GM12878 (cell line): ENCODE measurements around the gene EEFSEC. TPM values are rescaled to one million over a fixed set of nuclear protein-coding genes. Genes with fewer than 3 reads are reported as not detected.

ENCODE experiments used
- ATAC-seq: fragments of 200-7000 bp; cut with Tn5 transposase; 3 replicates; pipeline ENCODE4 v1.9.1; 2020; ENCODE audit warnings: mild to moderate bottlenecking, moderate library complexity
- BruUV-seq: library from RNA; stranded (reverse); fragments of 400-500 nt; replicated peaks from 2 replicates; lab custom pipeline; 2021; lab: Mats Ljungman, UMichigan
- CTCF ChIA-PET: fragments of 300-600 bp; sonication (Branson Sonifier 250); formaldehyde crosslinking; extraction: SDS; loops from one replicate; lab custom pipeline; 2021; ENCODE audit warnings: inconsistent platforms; lab: Yijun Ruan, JAX
- POLR2A ChIA-PET: fragments of 350-600 bp; formaldehyde crosslinking; extraction: SDS; loops from one replicate; lab custom pipeline; 2021; ENCODE audit warnings: inconsistent platforms; lab: Charles Lee
- RAD21 ChIA-PET: fragments of 300-600 bp; sonication (Branson Sonifier 250); formaldehyde crosslinking; loops from one replicate; lab custom pipeline; 2023; ENCODE audit warnings: antibody characterized with exemption; ENCODE audit not compliant: unreplicated experiment; lab: Charles Lee
- SMC1A ChIA-PET: fragments of 300-600 bp; sonication (Branson Sonifier 250); formaldehyde crosslinking; loops from one replicate; lab custom pipeline; 2023; ENCODE audit not compliant: unreplicated experiment, uncharacterized antibody; lab: Charles Lee
- DNase-seq: peaks from one replicate; pipeline ENCODE4 v3.0.0-alpha.2; 2011; ENCODE audit warnings: low read depth, low spot score
- FAIRE-seq: peaks from 3 replicates; lab custom pipeline; 2011; peaks lifted over from hg19 to GRCh38; lab: Jason Lieb, UNC
- H2AFZ ChIP-seq: 2 replicates; pipeline ENCODE4 v1.6.0; 2011; ENCODE audit warnings: low read depth, low read length, control low read depth; ENCODE audit not compliant: control insufficient read depth
- H3K27ac ChIP-seq: 2 replicates; pipeline ENCODE4 v1.5.1; 2011; ENCODE audit warnings: control low read depth; ENCODE audit not compliant: control insufficient read depth, insufficient read depth
- H3K27me3 ChIP-seq, 2 experiments: replicated peaks in 1 of 2; 2 replicates each; pipeline versions ENCODE4 v1.6.0 to v1.6.1; 2011; ENCODE audit warnings: low read length in 1 of 2; ENCODE audit not compliant: control insufficient read depth in 2 of 2, insufficient read depth in 2 of 2
- H3K36me3 ChIP-seq, 2 experiments: 2 replicates each; pipeline ENCODE4 v1.5.1; 2011; ENCODE audit warnings: low read length in 1 of 2; ENCODE audit not compliant: control insufficient read depth in 2 of 2, insufficient read depth in 2 of 2
- H3K4me1 ChIP-seq: 2 replicates; pipeline ENCODE4 v1.6.1; 2011; ENCODE audit warnings: mild to moderate bottlenecking, low read length, moderate library complexity, mixed read lengths; ENCODE audit not compliant: control insufficient read depth, insufficient read depth
- H3K4me2 ChIP-seq: 2 replicates; pipeline ENCODE4 v1.6.0; 2011; ENCODE audit warnings: control low read depth; ENCODE audit not compliant: control insufficient read depth, insufficient read depth
- H3K4me3 ChIP-seq: fragments of 200-600 bp; sonication (generic); 2 replicates; pipeline ENCODE4 v1.5.1; 2016
- H3K79me2 ChIP-seq: 2 replicates; pipeline ENCODE4 v1.6.0; 2011; ENCODE audit warnings: low read length; ENCODE audit not compliant: control insufficient read depth, insufficient read depth
- H3K9ac ChIP-seq: 2 replicates; pipeline ENCODE4 v1.8.0; 2011; ENCODE audit warnings: low read length, control low read depth, mixed read lengths; ENCODE audit not compliant: control insufficient read depth, insufficient read depth
- H3K9me3 ChIP-seq: replicated peaks from 3 replicates; pipeline ENCODE4 v1.5.1; 2011; ENCODE audit warnings: mild to moderate bottlenecking, low read length; ENCODE audit not compliant: control insufficient read depth, insufficient read depth
- H4K20me1 ChIP-seq: 2 replicates; pipeline ENCODE4 v1.6.0; 2011; ENCODE audit not compliant: control insufficient read depth, insufficient read depth
- CEBPB ChIP-seq, 2 experiments: fragments of 150-350 bp in 1 of 2; IDR thresholded peaks; 2 replicates each; pipeline ENCODE4 v1.6.1; 2012 to 2014; ENCODE audit warnings: low read depth in 2 of 2, low read length in 2 of 2, borderline replicate concordance in 1 of 2, inconsistent platforms in 1 of 2
- CREB1 ChIP-seq: IDR thresholded peaks from 2 replicates; pipeline ENCODE4 v1.6.1; 2012; ENCODE audit warnings: low read depth, mild to moderate bottlenecking, inconsistent platforms
- GABPA ChIP-seq: IDR thresholded peaks from 2 replicates; pipeline ENCODE4 v1.6.1; 2014; ENCODE audit warnings: antibody characterized with exemption, low read depth, mild to moderate bottlenecking, inconsistent platforms
- MEF2B ChIP-seq: fragments of 450-650 bp; IDR thresholded peaks from 2 replicates; pipeline ENCODE4 v1.6.1; 2018; ENCODE audit warnings: mild to moderate bottlenecking, moderate library complexity; ENCODE audit not compliant: partially characterized antibody, poor library complexity, severe bottlenecking
- MXI1 ChIP-seq: fragments of 150-350 bp; IDR thresholded peaks from 2 replicates; pipeline ENCODE4 v1.6.1; 2011; ENCODE audit warnings: low read depth, mild to moderate bottlenecking, inconsistent platforms, low read length, improper control_type of control experiment
- NFIC ChIP-seq: IDR thresholded peaks from 2 replicates; pipeline ENCODE4 v1.6.1; 2012; ENCODE audit warnings: low read depth, mild to moderate bottlenecking, inconsistent platforms, low read length, moderate library complexity
- PML ChIP-seq: IDR thresholded peaks from 2 replicates; pipeline ENCODE4 v1.6.1; 2012; ENCODE audit warnings: low read length, inconsistent platforms
- SMAD5 ChIP-seq: IDR thresholded peaks from 2 replicates; pipeline ENCODE4 v1.6.1; 2016; ENCODE audit warnings: antibody characterized with exemption, low read depth
- STAT1 ChIP-seq: fragments of 450-650 bp; conservative IDR thresholded peaks from 2 replicates; pipeline ENCODE4 v1.6.1; 2014; ENCODE audit warnings: antibody characterized with exemption, mild to moderate bottlenecking
- TCF12 ChIP-seq: IDR thresholded peaks from 2 replicates; pipeline ENCODE4 v1.6.1; 2011; ENCODE audit warnings: low read depth, mild to moderate bottlenecking, low read length
- whole genome bisulfite sequencing: methylation state at CpG from one replicate; pipeline ENCODE4 v1.1.6; 2016; ENCODE audit warnings: low lambda C conversion rate; ENCODE audit not compliant: insufficient replicate concordance, insufficient coverage; ENCODE audit errors: missing lambda C conversion rate; 5-methylcytosine and 5-hydroxymethylcytosine counted together
- in situ Hi-C: fragments of 300-500 bp; cut with MboI; formaldehyde crosslinking; loops from 9 replicates; pipeline ENCODE4 v1.14.3; 2018; ENCODE audit warnings: mixed read lengths
- intact Hi-C: fragments of 100-400 bp; cut with micrococcal nuclease; formaldehyde crosslinking; loops from one replicate; pipeline ENCODE4 v1.14.2; 2022; ENCODE audit not compliant: unreplicated experiment
- polyA plus RNA-seq, 11 experiments: library from polyadenylated mRNA; depleted of rRNA in 4 of 11; unstranded in 6 of 11; stranded (reverse) in 5 of 11; fragments of >200 nt; fragmentation: Nextera tagmentation in 4 of 11; fragmentation: Illumina TruSeq in 1 of 11; extraction: Ambion mirVana in 4 of 11; extraction: Trizol in 1 of 11; gene quantifications; 1 replicate in 1 of 11; 2 replicates in 10 of 11; pipeline versions ENCODE4 v1.2.1 to v1.2.3, GENCODE V29; 2011 to 2016; ENCODE audit warnings: inconsistent platforms in 2 of 11, missing spikeins in 2 of 11, low read depth in 1 of 11
- total RNA-seq, 4 experiments: library from RNA; depleted of rRNA in 3 of 4; stranded (reverse); fragments of >200 nt in 3 of 4; fragmentation: Illumina TruSeq in 1 of 4; extraction: Trizol in 1 of 4; gene quantifications; 2 replicates each; pipeline versions ENCODE4 v1.2.1 to v1.2.3, GENCODE V29; 2013 to 2021
- TF ChIP-seq, protein P1 (sequence below): IDR thresholded peaks from 2 replicates; pipeline ENCODE4 v1.6.1; 2012; ENCODE audit warnings: mild to moderate bottlenecking, low read depth, low read length
- TF ChIP-seq, protein P2 (sequence below): IDR thresholded peaks from 2 replicates; pipeline ENCODE4 v1.6.1; 2011; ENCODE audit warnings: borderline replicate concordance, low read depth, mild to moderate bottlenecking, moderate library complexity, low read length; ENCODE audit not compliant: insufficient read depth, poor library complexity, severe bottlenecking
- TF ChIP-seq, protein P3 (sequence below): fragments of 150-350 bp; IDR thresholded peaks from 2 replicates; pipeline ENCODE4 v1.6.1; 2016; ENCODE audit warnings: low read depth, low read length

The EEFSEC gene
- total and polyA plus RNA-seq, 10 of the 15 experiments (the other 5 are each of a cell fraction or from before 2014, with no cell fraction given): 0.29 to 29.1 (median 16.1) TPM

DNA sequence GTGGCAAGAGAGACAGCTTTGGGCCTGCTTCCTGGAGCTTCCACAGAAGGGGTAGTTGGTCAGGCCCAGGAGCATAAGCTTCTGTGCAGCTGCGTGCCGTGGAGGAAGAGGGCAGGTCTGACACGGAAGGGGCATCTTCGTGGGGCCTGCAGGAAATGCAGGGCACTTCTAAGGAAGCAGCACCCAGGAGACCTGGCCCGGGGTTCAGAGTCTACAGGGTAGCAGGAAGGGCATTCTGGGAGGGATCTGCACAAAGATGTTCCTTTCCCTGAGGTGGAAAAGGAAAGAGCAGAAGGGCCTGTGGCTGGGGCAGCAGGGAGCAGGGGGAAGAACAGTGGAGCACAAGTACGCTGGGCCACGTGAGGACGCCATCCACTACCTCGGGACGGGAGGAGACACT lies 228.3 kb downstream of the EEFSEC start:
- Histone ChIP-seq H3K27me3 (no peaks in the 10 kb centered on the region), H3K36me3 (no peaks in the 10 kb centered on the region; a peak in 1 of 4 replicates), H3K9ac (no peak overlapping the region), H3K9me3 (no peaks in the 10 kb centered on the region), H3K4me3 (no peak overlapping the region), H3K79me2 (no peaks in the 10 kb centered on the region), H3K27ac (no peak overlapping the region), H3K4me2 (no peak overlapping the region), H3K4me1 (no peaks in the 10 kb centered on the region), H4K20me1 (no peaks in the 10 kb centered on the region), H2AFZ (no peak overlapping the region)
- FAIRE-seq (no peak), ATAC-seq (no peak), DNase-seq (no peak)
- ChIA-PET SMC1A (interaction anchor here (1.2 kb wide), 1 partner anchor 21 kb away, joined by 3 read pairs; no protein-coding TSS in a partner anchor), POLR2A (no interaction called here), CTCF (no interaction called here), RAD21 (no interaction called here)
- 99% methylated on average over 10 of the region's 10 CpGs for WGBS
- no TSS peak for BruUV-seq
- in situ Hi-C loops (no loop called here), intact Hi-C loops (no loop called here)
- TF ChIP-seq CREB1 (no peak), PML (no peak), TCF12 (no peak), MXI1 (no peak), CEBPB (IDR thresholded peaks at IDR 0.05; ENCODE audit: borderline replicate concordance in 1 of 2, low read depth in 2 of 2, low read length in 2 of 2) (no peak), STAT1 (no peak), MEF2B (no peak), SMAD5 (no peak), NFIC (no peak), GABPA (no peak)
- TF ChIP-seq, protein P1, sequence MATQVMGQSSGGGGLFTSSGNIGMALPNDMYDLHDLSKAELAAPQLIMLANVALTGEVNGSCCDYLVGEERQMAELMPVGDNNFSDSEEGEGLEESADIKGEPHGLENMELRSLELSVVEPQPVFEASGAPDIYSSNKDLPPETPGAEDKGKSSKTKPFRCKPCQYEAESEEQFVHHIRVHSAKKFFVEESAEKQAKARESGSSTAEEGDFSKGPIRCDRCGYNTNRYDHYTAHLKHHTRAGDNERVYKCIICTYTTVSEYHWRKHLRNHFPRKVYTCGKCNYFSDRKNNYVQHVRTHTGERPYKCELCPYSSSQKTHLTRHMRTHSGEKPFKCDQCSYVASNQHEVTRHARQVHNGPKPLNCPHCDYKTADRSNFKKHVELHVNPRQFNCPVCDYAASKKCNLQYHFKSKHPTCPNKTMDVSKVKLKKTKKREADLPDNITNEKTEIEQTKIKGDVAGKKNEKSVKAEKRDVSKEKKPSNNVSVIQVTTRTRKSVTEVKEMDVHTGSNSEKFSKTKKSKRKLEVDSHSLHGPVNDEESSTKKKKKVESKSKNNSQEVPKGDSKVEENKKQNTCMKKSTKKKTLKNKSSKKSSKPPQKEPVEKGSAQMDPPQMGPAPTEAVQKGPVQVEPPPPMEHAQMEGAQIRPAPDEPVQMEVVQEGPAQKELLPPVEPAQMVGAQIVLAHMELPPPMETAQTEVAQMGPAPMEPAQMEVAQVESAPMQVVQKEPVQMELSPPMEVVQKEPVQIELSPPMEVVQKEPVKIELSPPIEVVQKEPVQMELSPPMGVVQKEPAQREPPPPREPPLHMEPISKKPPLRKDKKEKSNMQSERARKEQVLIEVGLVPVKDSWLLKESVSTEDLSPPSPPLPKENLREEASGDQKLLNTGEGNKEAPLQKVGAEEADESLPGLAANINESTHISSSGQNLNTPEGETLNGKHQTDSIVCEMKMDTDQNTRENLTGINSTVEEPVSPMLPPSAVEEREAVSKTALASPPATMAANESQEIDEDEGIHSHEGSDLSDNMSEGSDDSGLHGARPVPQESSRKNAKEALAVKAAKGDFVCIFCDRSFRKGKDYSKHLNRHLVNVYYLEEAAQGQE: no peak
- TF ChIP-seq, protein P2, sequence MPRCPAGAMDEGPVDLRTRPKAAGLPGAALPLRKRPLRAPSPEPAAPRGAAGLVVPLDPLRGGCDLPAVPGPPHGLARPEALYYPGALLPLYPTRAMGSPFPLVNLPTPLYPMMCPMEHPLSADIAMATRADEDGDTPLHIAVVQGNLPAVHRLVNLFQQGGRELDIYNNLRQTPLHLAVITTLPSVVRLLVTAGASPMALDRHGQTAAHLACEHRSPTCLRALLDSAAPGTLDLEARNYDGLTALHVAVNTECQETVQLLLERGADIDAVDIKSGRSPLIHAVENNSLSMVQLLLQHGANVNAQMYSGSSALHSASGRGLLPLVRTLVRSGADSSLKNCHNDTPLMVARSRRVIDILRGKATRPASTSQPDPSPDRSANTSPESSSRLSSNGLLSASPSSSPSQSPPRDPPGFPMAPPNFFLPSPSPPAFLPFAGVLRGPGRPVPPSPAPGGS: no peak
- TF ChIP-seq, protein P3, sequence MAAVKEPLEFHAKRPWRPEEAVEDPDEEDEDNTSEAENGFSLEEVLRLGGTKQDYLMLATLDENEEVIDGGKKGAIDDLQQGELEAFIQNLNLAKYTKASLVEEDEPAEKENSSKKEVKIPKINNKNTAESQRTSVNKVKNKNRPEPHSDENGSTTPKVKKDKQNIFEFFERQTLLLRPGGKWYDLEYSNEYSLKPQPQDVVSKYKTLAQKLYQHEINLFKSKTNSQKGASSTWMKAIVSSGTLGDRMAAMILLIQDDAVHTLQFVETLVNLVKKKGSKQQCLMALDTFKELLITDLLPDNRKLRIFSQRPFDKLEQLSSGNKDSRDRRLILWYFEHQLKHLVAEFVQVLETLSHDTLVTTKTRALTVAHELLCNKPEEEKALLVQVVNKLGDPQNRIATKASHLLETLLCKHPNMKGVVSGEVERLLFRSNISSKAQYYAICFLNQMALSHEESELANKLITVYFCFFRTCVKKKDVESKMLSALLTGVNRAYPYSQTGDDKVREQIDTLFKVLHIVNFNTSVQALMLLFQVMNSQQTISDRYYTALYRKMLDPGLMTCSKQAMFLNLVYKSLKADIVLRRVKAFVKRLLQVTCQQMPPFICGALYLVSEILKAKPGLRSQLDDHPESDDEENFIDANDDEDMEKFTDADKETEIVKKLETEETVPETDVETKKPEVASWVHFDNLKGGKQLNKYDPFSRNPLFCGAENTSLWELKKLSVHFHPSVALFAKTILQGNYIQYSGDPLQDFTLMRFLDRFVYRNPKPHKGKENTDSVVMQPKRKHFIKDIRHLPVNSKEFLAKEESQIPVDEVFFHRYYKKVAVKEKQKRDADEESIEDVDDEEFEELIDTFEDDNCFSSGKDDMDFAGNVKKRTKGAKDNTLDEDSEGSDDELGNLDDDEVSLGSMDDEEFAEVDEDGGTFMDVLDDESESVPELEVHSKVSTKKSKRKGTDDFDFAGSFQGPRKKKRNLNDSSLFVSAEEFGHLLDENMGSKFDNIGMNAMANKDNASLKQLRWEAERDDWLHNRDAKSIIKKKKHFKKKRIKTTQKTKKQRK: no peak
